PC-9 (cell line): ENCODE results near the gene DPEP2NB. TPM values are rescaled to one million over a fixed set of nuclear protein-coding genes. Genes with fewer than 3 reads are reported as not detected.
"Not testable (repeated sequence)": the region's sequence is repeated elsewhere in the genome, so short reads cannot be mapped to it uniquely, and the experiment has no call there.

Source experiments
- BruUV-seq: library from RNA; stranded (reverse); fragments of 400-500 nt; replicated peaks from 2 replicates; lab custom pipeline; 2021; lab: Mats Ljungman, UMichigan
- CTCF ChIA-PET: fragments of 300-600 bp; sonication (Branson Sonifier 250); formaldehyde crosslinking; loops from one replicate; lab custom pipeline; 2022; ENCODE audit warnings: antibody characterized with exemption; lab: Charles Lee
- POLR2A ChIA-PET: fragments of 300-600 bp; sonication (Branson Sonifier 250); formaldehyde crosslinking; loops from one replicate; lab custom pipeline; 2022; ENCODE audit warnings: antibody characterized with exemption; ENCODE audit not compliant: unreplicated experiment; lab: Charles Lee
- DNase-seq, 2 experiments: peaks; one replicate each; pipeline versions ENCODE4 v3.0.0 to v3.0.0-alpha.2; 2015 to 2022; ENCODE audit warnings: mixed read lengths in 1 of 2
- H2AFZ ChIP-seq: fragments of 200-600 bp; sonication (generic); 2 replicates; pipeline ENCODE4 v1.8.1; 2017; ENCODE audit warnings: antibody characterized with exemption
- H3F3A ChIP-seq: fragments of 200-600 bp; sonication (generic); 2 replicates; pipeline ENCODE4 v1.8.1; 2017; ENCODE audit warnings: antibody characterized with exemption, mild to moderate bottlenecking, low read depth; ENCODE audit not compliant: insufficient read depth
- H3K27ac ChIP-seq: fragments of 200-600 bp; sonication (generic); 2 replicates; pipeline ENCODE4 v1.6.1; 2016; ENCODE audit warnings: mixed run types
- H3K27me3 ChIP-seq: fragments of 200-600 bp; sonication (generic); 2 replicates; pipeline ENCODE4 v1.6.1; 2016; ENCODE audit warnings: low read depth, mixed run types; ENCODE audit not compliant: insufficient read depth
- H3K36me3 ChIP-seq: fragments of 200-600 bp; sonication (generic); 2 replicates; pipeline ENCODE4 v1.6.1; 2016; ENCODE audit warnings: low read depth, mixed run types
- H3K4me1 ChIP-seq: fragments of 200-600 bp; sonication (generic); replicated peaks from 2 replicates; pipeline ENCODE4 v1.6.1; 2016; ENCODE audit warnings: mixed run types; ENCODE audit not compliant: insufficient read depth
- H3K4me2 ChIP-seq: fragments of 200-600 bp; sonication (generic); 2 replicates; pipeline ENCODE4 v1.6.1; 2017; ENCODE audit warnings: mixed run types
- H3K4me3 ChIP-seq: fragments of 200-600 bp; sonication (generic); 2 replicates; pipeline ENCODE4 v1.6.1; 2016; ENCODE audit warnings: mixed run types
- H3K79me2 ChIP-seq: fragments of 200-600 bp; sonication (generic); 2 replicates; pipeline ENCODE4 v1.6.1; 2017; ENCODE audit warnings: low read depth, mixed run types
- H3K9me2 ChIP-seq: fragments of 200-600 bp; sonication (generic); 2 replicates; pipeline ENCODE4 v1.8.1; 2017; ENCODE audit warnings: mild to moderate bottlenecking; ENCODE audit not compliant: insufficient read depth
- H3K9me3 ChIP-seq: fragments of 200-600 bp; sonication (generic); 2 replicates; pipeline ENCODE4 v1.8.1; 2016; ENCODE audit warnings: low read depth; ENCODE audit not compliant: insufficient read depth
- H4K20me1 ChIP-seq: fragments of 200-600 bp; sonication (generic); 2 replicates; pipeline ENCODE4 v1.8.1; 2017; ENCODE audit not compliant: insufficient read depth
- EZH2 ChIP-seq: fragments of 200-600 bp; sonication (generic); IDR thresholded peaks from 2 replicates; pipeline ENCODE4 v1.8.0; 2017; ENCODE audit warnings: antibody characterized with exemption, low read depth
- intact Hi-C: fragments of 100-400 bp; cut with micrococcal nuclease; formaldehyde crosslinking; loops from one replicate; pipeline ENCODE4 v1.10.0; 2022; ENCODE audit not compliant: unreplicated experiment
- total RNA-seq: library from RNA; stranded (reverse); gene quantifications from 2 replicates; pipeline ENCODE4 v1.2.3, GENCODE V29; 2021
- TF ChIP-seq, protein P1 (sequence below): fragments of 200-600 bp; sonication (generic); conservative IDR thresholded peaks from 2 replicates; pipeline ENCODE4 v1.6.1; 2017; ENCODE audit warnings: mixed run types, antibody characterized with exemption, mild to moderate bottlenecking, moderate library complexity

DPEP2NB gene
- total RNA-seq, 1 experiment from 2014 or later, result not detected

DNA sequence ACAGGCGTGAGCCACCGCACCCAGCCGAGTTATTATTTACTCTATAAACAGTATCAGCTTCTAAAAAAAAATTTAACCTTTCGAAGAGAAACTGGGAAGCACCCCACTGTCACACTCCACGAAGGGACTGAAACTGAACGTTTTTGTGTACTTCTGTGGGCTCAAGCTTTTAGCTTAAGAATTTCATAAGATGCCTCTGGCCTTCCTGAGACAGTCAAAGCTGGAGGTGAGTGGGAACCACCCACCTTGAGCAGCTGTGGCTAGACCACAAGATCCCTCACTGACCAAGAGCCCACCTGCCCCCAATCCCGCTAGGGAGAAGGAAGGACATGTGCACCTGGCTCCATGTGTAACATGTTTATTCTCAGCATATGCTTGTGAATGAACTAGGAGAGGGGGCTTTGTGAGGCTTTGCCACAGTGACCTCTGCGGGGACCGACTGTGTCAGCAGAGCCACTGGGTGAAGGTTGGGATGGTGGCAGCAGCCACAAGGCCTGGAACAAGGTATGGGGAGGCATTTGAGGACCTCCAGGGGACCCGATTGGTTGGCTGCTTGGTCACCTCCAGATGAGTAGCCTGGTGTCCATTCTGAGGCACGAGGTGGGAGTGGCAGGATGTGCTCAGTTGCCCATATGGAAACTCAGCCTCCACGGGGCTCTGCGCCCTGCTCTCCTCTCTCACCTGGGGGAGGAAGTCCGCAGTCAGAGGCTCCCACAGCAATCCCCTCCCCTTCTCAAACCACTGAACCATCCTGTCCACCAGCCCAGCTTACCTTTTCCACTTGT, 40.2 kb downstream of the DPEP2NB start:
- H4K20me1 ChIP-seq, result no peaks in the 10 kb centered on the region
- TF ChIP-seq EZH2, result no peak
- TF ChIP-seq, protein P1, sequence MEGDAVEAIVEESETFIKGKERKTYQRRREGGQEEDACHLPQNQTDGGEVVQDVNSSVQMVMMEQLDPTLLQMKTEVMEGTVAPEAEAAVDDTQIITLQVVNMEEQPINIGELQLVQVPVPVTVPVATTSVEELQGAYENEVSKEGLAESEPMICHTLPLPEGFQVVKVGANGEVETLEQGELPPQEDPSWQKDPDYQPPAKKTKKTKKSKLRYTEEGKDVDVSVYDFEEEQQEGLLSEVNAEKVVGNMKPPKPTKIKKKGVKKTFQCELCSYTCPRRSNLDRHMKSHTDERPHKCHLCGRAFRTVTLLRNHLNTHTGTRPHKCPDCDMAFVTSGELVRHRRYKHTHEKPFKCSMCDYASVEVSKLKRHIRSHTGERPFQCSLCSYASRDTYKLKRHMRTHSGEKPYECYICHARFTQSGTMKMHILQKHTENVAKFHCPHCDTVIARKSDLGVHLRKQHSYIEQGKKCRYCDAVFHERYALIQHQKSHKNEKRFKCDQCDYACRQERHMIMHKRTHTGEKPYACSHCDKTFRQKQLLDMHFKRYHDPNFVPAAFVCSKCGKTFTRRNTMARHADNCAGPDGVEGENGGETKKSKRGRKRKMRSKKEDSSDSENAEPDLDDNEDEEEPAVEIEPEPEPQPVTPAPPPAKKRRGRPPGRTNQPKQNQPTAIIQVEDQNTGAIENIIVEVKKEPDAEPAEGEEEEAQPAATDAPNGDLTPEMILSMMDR, result no peak
- no peaks in the 10 kb centered on the region for H3K36me3 ChIP-seq
- ChIA-PET POLR2A (no interaction called here), CTCF (no interaction called here)
- DNase-seq, result no peak
- no peaks in the 10 kb centered on the region for H3K79me2 ChIP-seq
- H3K27me3 ChIP-seq, result no peaks in the 10 kb centered on the region
- H3F3A ChIP-seq, result 0 out of 2 replicates have a peak, but pooled peaks cover 4% of the 10 kb centered on the region
- intact Hi-C loops, result no loop called here
- H3K27ac ChIP-seq, result no peak overlapping the region
- no peak overlapping the region for H3K4me2 ChIP-seq
- no peak overlapping the region for H2AFZ ChIP-seq
- H3K4me3 ChIP-seq, result no peak overlapping the region
- no peaks in the 10 kb centered on the region for H3K9me2 ChIP-seq
- no peaks in the 10 kb centered on the region for H3K9me3 ChIP-seq
- no TSS peak for BruUV-seq
- H3K4me1 ChIP-seq, result 0 out of 2 replicates have a peak, but pooled peaks cover 4% of the 10 kb centered on the region

DNA sequence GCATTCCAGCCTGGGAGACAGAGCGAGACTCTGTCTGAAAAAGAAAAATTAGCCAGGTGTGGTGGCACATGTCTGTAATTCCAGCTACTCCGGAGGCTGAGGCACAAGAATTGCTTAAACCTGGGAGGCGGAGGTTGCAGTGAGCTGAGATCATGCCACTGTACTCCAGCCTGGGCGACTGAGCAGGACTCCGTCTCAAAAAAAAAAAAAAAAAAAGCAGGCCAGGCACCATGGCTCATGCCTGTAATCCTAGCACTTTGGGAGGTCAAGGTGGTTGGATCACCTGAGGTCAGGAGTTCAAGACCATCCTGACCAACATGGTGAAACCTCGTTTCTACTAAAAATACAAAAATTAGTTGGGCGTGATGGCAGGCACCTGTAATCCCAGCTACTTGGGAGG, 43.4 kb downstream of the DPEP2NB start:
- H3K9me2 ChIP-seq, H3K4me1 ChIP-seq, H3K27me3 ChIP-seq, BruUV-seq, POLR2A ChIA-PET, H3K4me2 ChIP-seq, H3F3A ChIP-seq, H3K36me3 ChIP-seq, H3K9me3 ChIP-seq, H2AFZ ChIP-seq, H4K20me1 ChIP-seq, H3K79me2 ChIP-seq, H3K27ac ChIP-seq, CTCF ChIA-PET, intact Hi-C loops, DNase-seq, H3K4me3 ChIP-seq: not testable (repeated sequence)

DNA sequence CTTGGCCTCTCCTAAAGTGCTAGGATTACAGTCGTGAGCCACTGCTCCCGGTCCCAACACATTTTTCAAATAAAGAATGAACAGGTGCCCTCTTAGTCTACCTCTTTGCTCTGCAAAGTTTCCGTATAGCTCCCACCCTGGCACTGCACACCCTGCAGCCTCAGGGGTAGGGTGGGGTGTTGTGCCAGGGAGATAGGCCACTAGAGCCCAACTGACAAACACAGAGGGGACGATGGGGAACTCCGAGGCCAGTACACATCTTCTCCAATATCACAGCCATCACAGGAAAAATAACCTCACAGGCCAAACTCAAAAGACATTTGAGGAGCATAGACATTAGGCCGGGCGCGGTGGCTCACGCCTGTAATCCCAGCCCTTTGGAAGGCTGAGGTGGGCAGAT, 44.6 kb downstream of the DPEP2NB start:
- no peak for DNase-seq
- 0 out of 2 replicates have a peak, but pooled peaks cover 10% of the 10 kb centered on the region for H3K79me2 ChIP-seq
- no peaks in the 10 kb centered on the region for H3K36me3 ChIP-seq
- no TSS peak for BruUV-seq
- POLR2A ChIA-PET, result no interaction called here
- 0 out of 2 replicates have a peak, but pooled peaks cover 4% of the 10 kb centered on the region for H3F3A ChIP-seq
- H3K27me3 ChIP-seq, result no peaks in the 10 kb centered on the region
- TF ChIP-seq EZH2, result no peak
- H3K9me3 ChIP-seq, result no peaks in the 10 kb centered on the region
- H4K20me1 ChIP-seq, result no peaks in the 10 kb centered on the region
- no peak overlapping the region for H3K4me2 ChIP-seq
- H2AFZ ChIP-seq, result no peak overlapping the region
- H3K4me3 ChIP-seq, result no peak overlapping the region
- H3K9me2 ChIP-seq, result no peaks in the 10 kb centered on the region
- peaks cover 12% of the 10 kb centered on the region; the same call in 1 of the 2 replicates for H3K4me1 ChIP-seq
- CTCF ChIA-PET, result interaction anchor here (0.7 kb wide), 1 partner anchor 293 kb away, joined by 4 read pairs; the partner anchor contains the start of gene SLC7A6
- intact Hi-C loops, result no loop called here
- no peak overlapping the region for H3K27ac ChIP-seq
